ENCODE measurements around the gene CAMTA2.

CAMTA2 gene

DNA sequence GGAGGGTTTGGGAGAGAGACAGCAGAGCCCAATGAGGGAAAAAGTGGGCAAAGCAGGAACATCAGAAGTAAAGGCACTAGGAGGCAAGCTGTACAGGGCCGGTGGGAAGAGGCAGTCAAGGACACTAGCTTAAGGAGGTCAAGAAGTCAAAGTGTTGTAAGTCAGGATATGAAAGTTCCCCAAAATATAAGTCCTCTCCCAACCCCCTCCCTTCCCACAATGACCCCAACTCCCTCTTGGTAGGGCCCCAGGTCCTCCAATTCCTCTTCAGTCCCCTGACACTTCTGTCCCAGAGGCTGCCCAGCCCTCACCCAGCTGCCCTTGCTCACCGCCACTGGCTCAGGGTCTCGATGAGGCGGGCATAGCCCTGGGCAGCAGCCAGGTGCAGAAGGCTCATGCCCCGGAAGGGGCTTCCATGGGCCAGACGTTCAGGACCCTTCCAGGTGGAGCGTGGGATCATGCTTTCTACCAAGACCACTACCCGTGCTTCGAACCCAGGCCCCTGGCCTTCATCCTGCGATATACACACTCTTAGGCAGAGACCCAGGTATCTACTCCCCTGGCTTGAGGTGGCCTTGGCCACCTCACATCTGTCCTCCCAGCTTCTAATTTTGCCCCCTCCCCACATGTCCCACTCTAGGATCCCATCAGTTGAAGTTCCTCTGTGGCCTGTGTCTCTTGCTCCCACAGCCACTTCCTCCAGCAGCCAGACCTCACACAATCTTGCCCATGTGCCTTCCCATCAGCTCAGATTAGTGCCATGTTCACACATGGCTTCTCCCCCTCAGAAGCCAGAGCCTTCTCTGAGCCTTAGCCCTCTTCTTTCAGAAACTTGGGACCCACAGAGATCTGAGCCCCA is 14.0 kb downstream of the CAMTA2 start:
- DNase-seq (ENCODE audit: low read depth): no peak

DNA sequence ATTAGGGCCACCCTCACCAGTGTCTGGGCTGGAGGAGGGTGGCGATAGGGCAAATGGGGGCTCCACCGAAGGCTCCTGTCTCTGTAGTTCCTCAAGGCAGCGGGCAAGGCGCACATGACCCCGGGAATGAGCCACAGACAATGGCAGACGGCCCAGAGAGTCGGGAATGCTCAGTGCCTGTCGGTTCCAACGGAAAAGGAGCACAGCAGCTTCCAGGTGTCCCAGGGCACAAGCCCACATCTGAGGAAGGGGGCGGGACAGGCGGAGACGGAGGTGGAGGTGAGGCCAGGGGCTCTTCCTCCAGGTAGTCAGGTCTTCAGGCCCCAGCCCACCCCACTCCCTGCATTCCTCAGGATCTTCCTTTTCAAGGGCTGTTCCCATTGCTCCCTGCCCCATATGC is 14.7 kb downstream of the CAMTA2 start:
- no peaks in the 10 kb centered on the region for H3K9me3 ChIP-seq (ENCODE audit: control insufficient read depth, low read length)
- peaks cover 28% of the 10 kb centered on the region for H3K4me1 ChIP-seq (ENCODE audit: control insufficient read depth, insufficient read depth, low read length)
- no peaks in the 10 kb centered on the region for H3K27me3 ChIP-seq (replicated peaks; ENCODE audit: control insufficient read depth, insufficient read depth, low read length)
- no peak for DNase-seq (ENCODE audit: low read depth)
- peaks cover 50% of the 10 kb centered on the region for H3K36me3 ChIP-seq (ENCODE audit: control insufficient read depth, insufficient read depth, low read length, severe bottlenecking)
- no peak overlapping the region for H3K9ac ChIP-seq (ENCODE audit: low read length)
- H3K4me3 ChIP-seq (ENCODE audit: low read length): no peak overlapping the region

More for the DNA sequence above, 14.0 kb downstream of the CAMTA2 start:
- H3K9ac ChIP-seq (ENCODE audit: low read length): no peak overlapping the region
- H3K4me3 ChIP-seq (ENCODE audit: low read length): no peak overlapping the region
- peaks cover 25% of the 10 kb centered on the region for H3K4me1 ChIP-seq (ENCODE audit: control insufficient read depth, insufficient read depth, low read length)
- H3K9me3 ChIP-seq (ENCODE audit: control insufficient read depth, low read length): no peaks in the 10 kb centered on the region
- H3K36me3 ChIP-seq (ENCODE audit: control insufficient read depth, insufficient read depth, low read length, severe bottlenecking): peaks cover 57% of the 10 kb centered on the region
- no peaks in the 10 kb centered on the region for H3K27me3 ChIP-seq (replicated peaks; ENCODE audit: control insufficient read depth, insufficient read depth, low read length)

- no peak overlapping the region for H3K4me3 ChIP-seq (ENCODE audit: low read length)
- H3K9ac ChIP-seq (ENCODE audit: low read length): peak overlapping the region; percentile 59
- DNase-seq (ENCODE audit: low read depth): no peak
- no peaks in the 10 kb centered on the region for H3K9me3 ChIP-seq (ENCODE audit: control insufficient read depth, low read length)
- H3K4me1 ChIP-seq (ENCODE audit: control insufficient read depth, insufficient read depth, low read length): peaks cover 28% of the 10 kb centered on the region
- no peaks in the 10 kb centered on the region for H3K27me3 ChIP-seq (replicated peaks; ENCODE audit: control insufficient read depth, insufficient read depth, low read length)
- H3K36me3 ChIP-seq (ENCODE audit: control insufficient read depth, insufficient read depth, low read length, severe bottlenecking): peaks cover 46% of the 10 kb centered on the region
Measured at GRCh38 chr17:4972322-4972721, 15.2 kb downstream of the CAMTA2 start.

- Histone ChIP-seq H3K36me3 (ENCODE audit: control insufficient read depth, insufficient read depth, low read length, severe bottlenecking) (peaks cover 41% of the 10 kb centered on the region), H3K9ac (ENCODE audit: low read length) (peak overlapping the region; percentile 59), H3K27me3 (replicated peaks; ENCODE audit: control insufficient read depth, insufficient read depth, low read length) (no peaks in the 10 kb centered on the region), H3K4me3 (ENCODE audit: low read length) (no peak overlapping the region), H3K9me3 (ENCODE audit: control insufficient read depth, low read length) (no peaks in the 10 kb centered on the region), H3K4me1 (ENCODE audit: control insufficient read depth, insufficient read depth, low read length) (peaks cover 29% of the 10 kb centered on the region)
- no peak for DNase-seq (ENCODE audit: low read depth)
Measured at GRCh38 chr17:4971826-4972225, 15.6 kb downstream of the CAMTA2 start.

- Histone ChIP-seq H3K36me3 (ENCODE audit: control insufficient read depth, insufficient read depth, low read length, severe bottlenecking) (peaks cover 36% of the 10 kb centered on the region), H3K4me3 (ENCODE audit: low read length) (peak overlapping the region; percentile 89), H3K4me1 (ENCODE audit: control insufficient read depth, insufficient read depth, low read length) (peaks cover 38% of the 10 kb centered on the region), H3K9me3 (ENCODE audit: control insufficient read depth, low read length) (no peaks in the 10 kb centered on the region), H3K9ac (ENCODE audit: low read length) (peak overlapping the region; percentile 100), H3K27me3 (replicated peaks; ENCODE audit: control insufficient read depth, insufficient read depth, low read length) (no peaks in the 10 kb centered on the region)
- DNase-seq (ENCODE audit: low read depth): no peak
Measured at GRCh38 chr17:4970273-4970672, 17.2 kb downstream of the CAMTA2 start.

GRCh38 chr17:4969551-4970173 is 17.8 kb downstream of the CAMTA2 start:
- H3K9me3 ChIP-seq (ENCODE audit: control insufficient read depth, low read length): no peaks in the 10 kb centered on the region
- H3K4me1 ChIP-seq (ENCODE audit: control insufficient read depth, insufficient read depth, low read length): peaks cover 38% of the 10 kb centered on the region
- DNase-seq (ENCODE audit: low read depth): peak; percentile 58
- H3K36me3 ChIP-seq (ENCODE audit: control insufficient read depth, insufficient read depth, low read length, severe bottlenecking): peaks cover 37% of the 10 kb centered on the region
- peak overlapping the region; percentile 100 for H3K9ac ChIP-seq (ENCODE audit: low read length)
- H3K4me3 ChIP-seq (ENCODE audit: low read length): peak overlapping the region; percentile 89
- H3K27me3 ChIP-seq (replicated peaks; ENCODE audit: control insufficient read depth, insufficient read depth, low read length): no peaks in the 10 kb centered on the region

GRCh38 chr17:4969047-4969550 is 18.4 kb downstream of the CAMTA2 start:
- Histone ChIP-seq H3K4me3 (ENCODE audit: low read length) (peak overlapping the region; percentile 89), H3K27me3 (replicated peaks; ENCODE audit: control insufficient read depth, insufficient read depth, low read length) (no peaks in the 10 kb centered on the region), H3K36me3 (ENCODE audit: control insufficient read depth, insufficient read depth, low read length, severe bottlenecking) (peaks cover 33% of the 10 kb centered on the region), H3K9ac (ENCODE audit: low read length) (peak overlapping the region; percentile 100), H3K4me1 (ENCODE audit: control insufficient read depth, insufficient read depth, low read length) (peaks cover 38% of the 10 kb centered on the region), H3K9me3 (ENCODE audit: control insufficient read depth, low read length) (no peaks in the 10 kb centered on the region)
- peak; percentile 96 for DNase-seq (ENCODE audit: low read depth)

- peak overlapping the region; percentile 100 for H3K9ac ChIP-seq (ENCODE audit: low read length)
- peaks cover 27% of the 10 kb centered on the region for H3K36me3 ChIP-seq (ENCODE audit: control insufficient read depth, insufficient read depth, low read length, severe bottlenecking)
- H3K4me3 ChIP-seq (ENCODE audit: low read length): peak overlapping the region; percentile 89
- peaks cover 38% of the 10 kb centered on the region for H3K4me1 ChIP-seq (ENCODE audit: control insufficient read depth, insufficient read depth, low read length)
- no peaks in the 10 kb centered on the region for H3K27me3 ChIP-seq (replicated peaks; ENCODE audit: control insufficient read depth, insufficient read depth, low read length)
- peak; percentile 59 for DNase-seq (ENCODE audit: low read depth)
- H3K9me3 ChIP-seq (ENCODE audit: control insufficient read depth, low read length): no peaks in the 10 kb centered on the region
Measured at GRCh38 chr17:4968486-4969046, 18.9 kb downstream of the CAMTA2 start.

GRCh38 chr17:4967539-4968485 is 19.7 kb downstream of the CAMTA2 start, which contains the start of gene SPAG7:
Gene SPAG7, minus strand, starts transcription at chr17:4967817. Its CDS starts 13 bp downstream, at chr17:4967804.
- Histone ChIP-seq H3K27me3 (replicated peaks; ENCODE audit: control insufficient read depth, insufficient read depth, low read length) (no peaks in the 10 kb centered on the region), H3K9ac (ENCODE audit: low read length) (peak within 1 kb of the TSS; percentile 100), H3K4me3 (ENCODE audit: low read length) (peak within 1 kb of the TSS; percentile 89)

GRCh38 chr17:4966844-4967538 is 20.5 kb downstream of the CAMTA2 start:
- peak overlapping the region; percentile 89 for H3K4me3 ChIP-seq (ENCODE audit: low read length)
- H3K9me3 ChIP-seq (ENCODE audit: control insufficient read depth, low read length): no peaks in the 10 kb centered on the region
- H3K4me1 ChIP-seq (ENCODE audit: control insufficient read depth, insufficient read depth, low read length): peaks cover 38% of the 10 kb centered on the region
- peaks cover 15% of the 10 kb centered on the region for H3K36me3 ChIP-seq (ENCODE audit: control insufficient read depth, insufficient read depth, low read length, severe bottlenecking)
- DNase-seq (ENCODE audit: low read depth): peak; percentile 99
- no peaks in the 10 kb centered on the region for H3K27me3 ChIP-seq (replicated peaks; ENCODE audit: control insufficient read depth, insufficient read depth, low read length)
- H3K9ac ChIP-seq (ENCODE audit: low read length): peak overlapping the region; percentile 100

More at GRCh38 chr17:4967539-4968485, 19.7 kb downstream of the CAMTA2 start, which contains the start of gene SPAG7:
- no peaks in the 10 kb centered on the region for H3K9me3 ChIP-seq (ENCODE audit: control insufficient read depth, low read length)
- H3K36me3 ChIP-seq (ENCODE audit: control insufficient read depth, insufficient read depth, low read length, severe bottlenecking): peaks cover 23% of the 10 kb centered on the region
- DNase-seq (ENCODE audit: low read depth): peak; percentile 98
- H3K4me1 ChIP-seq (ENCODE audit: control insufficient read depth, insufficient read depth, low read length): peaks cover 38% of the 10 kb centered on the region
